Inferior parietal cortex (tissue), 1 donor: Measurements from ENCODE around the gene RGS21.

ENCODE experiments used
- DNase-seq: peaks from one replicate; pipeline ENCODE4 v3.0.0-alpha.2; 2016; ENCODE audit errors: extremely low spot score

The RGS21 gene

DNA sequence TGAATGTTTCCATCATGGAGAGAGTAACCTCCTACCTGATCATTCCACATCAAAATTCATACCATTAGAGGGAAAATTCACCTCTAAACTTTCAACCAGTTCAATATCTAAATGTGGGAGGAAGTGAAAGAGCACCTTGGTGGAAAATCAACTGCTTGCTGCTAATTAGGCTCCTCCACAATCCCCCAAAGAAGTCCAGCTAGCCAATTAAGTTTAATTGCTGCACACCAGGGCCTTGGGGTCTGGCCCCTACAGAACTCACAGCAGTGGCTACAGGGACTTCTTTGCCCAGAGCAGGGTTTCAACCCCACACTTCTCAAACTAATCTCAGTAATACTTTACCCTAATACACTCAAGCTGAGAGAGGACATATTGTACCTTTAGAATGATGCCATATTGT is 62.1 kb downstream of the RGS21 start:
- DNase-seq: no peak

- DNase-seq: no peak
These were observed 62.8 kb downstream of the RGS21 start for GRCh38 chr1:192379554-192379953.

DNA sequence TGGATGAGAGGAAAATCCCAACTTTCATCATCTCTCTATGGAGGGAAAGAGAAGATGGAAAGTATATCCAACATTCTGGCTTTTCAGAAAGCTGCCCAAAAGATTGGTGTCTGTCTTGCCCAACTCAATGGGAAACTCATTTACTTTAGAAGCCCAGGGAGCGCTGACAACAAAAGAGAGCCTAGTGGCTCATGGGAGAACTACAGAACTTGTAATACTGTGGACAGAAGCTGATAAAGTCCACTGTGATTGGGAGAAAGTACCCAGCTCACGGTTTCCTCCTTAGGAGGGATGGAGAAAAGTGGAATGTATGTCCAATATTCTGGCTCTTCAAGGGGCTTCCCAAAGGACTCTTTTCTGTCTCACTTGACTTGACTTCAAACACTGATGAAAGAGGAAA is 66.0 kb downstream of the RGS21 start:
- no peak for DNase-seq

GRCh38 chr1:192386051-192386650 is 69.4 kb downstream of the RGS21 start:
- DNase-seq: no peak

DNA sequence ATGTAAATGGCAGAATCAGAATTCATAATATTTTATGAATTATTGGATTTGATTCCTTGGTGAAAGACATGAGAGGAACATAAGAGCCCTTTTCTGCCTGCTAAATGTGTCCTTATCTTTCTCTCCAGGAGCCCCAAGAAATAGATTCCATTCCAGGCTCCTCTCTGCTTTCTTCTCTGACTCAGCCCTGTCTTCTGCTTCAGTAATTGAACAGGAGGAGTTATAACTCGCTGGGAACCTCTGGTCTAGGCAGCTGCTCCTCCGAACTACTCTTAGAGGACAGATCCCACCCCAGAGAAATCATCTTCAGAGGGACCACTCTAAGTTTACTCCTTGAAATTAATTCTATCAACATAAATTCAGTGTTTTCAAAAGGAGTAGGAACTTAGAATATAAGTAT is 78.4 kb downstream of the RGS21 start:
- DNase-seq: no peak

GRCh38 chr1:192395895-192396294 is 79.1 kb downstream of the RGS21 start:
- DNase-seq: no peak

DNA sequence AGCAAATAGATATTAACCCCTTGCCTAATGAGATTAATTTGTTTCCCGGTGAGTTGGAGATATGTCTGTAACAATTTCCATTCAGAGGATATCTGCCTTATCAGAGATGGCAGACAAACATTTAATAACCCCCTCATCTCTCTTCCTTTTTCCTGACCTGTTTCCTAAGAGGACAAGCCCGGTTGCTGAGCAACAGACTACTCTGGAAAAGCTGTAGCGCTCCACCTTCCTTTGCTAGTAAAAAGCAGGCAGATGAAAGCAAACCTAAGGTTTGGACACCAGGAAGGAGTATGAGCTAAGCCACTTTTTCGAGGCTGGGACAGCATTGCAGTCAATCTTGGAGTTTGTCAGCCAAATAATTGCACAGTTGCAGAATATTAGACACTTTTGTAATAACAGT is 82.4 kb downstream of the RGS21 start:
- no peak for DNase-seq

DNA sequence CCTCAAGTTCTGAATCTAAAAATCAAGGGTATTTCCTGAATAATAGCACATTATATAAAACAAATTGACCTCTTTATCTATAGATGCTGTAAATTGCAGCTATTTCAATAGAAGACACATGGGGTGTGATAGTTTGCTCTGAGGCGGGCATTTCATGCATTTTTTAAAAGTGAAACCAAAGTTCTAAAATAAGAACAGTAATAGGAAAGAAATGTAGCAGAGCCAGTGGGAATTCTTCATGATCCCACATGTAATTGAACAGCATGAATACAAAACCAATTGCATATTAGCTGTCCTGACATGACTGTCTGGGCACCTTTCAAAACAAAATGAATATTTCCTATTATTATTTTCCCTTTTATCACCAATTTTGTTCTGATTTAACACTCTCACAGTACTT is 85.0 kb downstream of the RGS21 start:
- no peak for DNase-seq

DNA sequence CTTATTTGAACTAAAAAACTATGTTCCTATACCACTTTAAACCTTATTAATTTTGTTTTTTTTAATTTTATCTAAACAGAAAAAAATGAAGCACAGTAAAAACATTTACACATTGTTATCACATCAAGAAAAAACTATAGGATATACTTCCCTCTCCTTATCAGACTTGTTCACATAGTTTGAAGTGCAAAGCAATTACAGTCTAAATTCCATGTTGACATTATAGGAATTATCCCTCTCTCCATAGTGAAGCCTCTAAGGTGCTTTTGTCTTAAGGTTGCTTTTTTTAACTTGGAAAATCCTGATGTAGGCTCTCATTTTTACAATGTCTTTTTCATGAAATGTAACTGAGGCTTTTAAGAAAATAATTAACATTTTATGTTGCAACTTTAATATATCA is 85.8 kb downstream of the RGS21 start:
- no peak for DNase-seq

GRCh38 chr1:192407206-192407605 is 90.4 kb downstream of the RGS21 start:
- DNase-seq: no peak
